Mesenchymal stem cell (in vitro differentiated cells and primary cell): ENCODE data around the gene ROBO1.

Experiments used
- DNase-seq: peaks from one replicate; pipeline ENCODE4 v3.0.0-alpha.2; 2013
- H2AFZ ChIP-seq: one replicate; pipeline ENCODE4 v1.6.1; 2013; ENCODE audit warnings: low read depth, mild to moderate bottlenecking, control low read depth, inconsistent platforms, low read length, moderate library complexity
- H2AK5ac ChIP-seq: 2 replicates; pipeline ENCODE4 v1.6.1; 2013; ENCODE audit warnings: low read length, moderate library complexity, mild to moderate bottlenecking, inconsistent platforms; ENCODE audit not compliant: severe bottlenecking
- H2BK120ac ChIP-seq: one replicate; pipeline ENCODE4 v1.6.1; 2013; ENCODE audit warnings: low read depth, mild to moderate bottlenecking, inconsistent platforms, low read length, moderate library complexity
- H2BK12ac ChIP-seq, 2 experiments: one replicate each; pipeline ENCODE4 v1.6.1; 2013; ENCODE audit warnings: inconsistent platforms in 2 of 2, low read length in 2 of 2, mild to moderate bottlenecking in 2 of 2, moderate library complexity in 2 of 2, control low read depth in 1 of 2
- H2BK15ac ChIP-seq: one replicate; pipeline ENCODE4 v1.6.1; 2013; ENCODE audit warnings: mild to moderate bottlenecking, low read depth, inconsistent platforms; ENCODE audit not compliant: poor library complexity, severe bottlenecking
- H2BK5ac ChIP-seq: 2 replicates; pipeline ENCODE4 v1.6.1; 2013; ENCODE audit warnings: low read depth, mild to moderate bottlenecking, low read length, control low read depth, inconsistent platforms; ENCODE audit not compliant: poor library complexity, severe bottlenecking
- H3K14ac ChIP-seq, 2 experiments: one replicate each; pipeline ENCODE4 v1.6.1; 2013; ENCODE audit warnings: inconsistent platforms in 2 of 2, low read length in 2 of 2, control low read depth in 1 of 2, mild to moderate bottlenecking in 1 of 2, moderate library complexity in 1 of 2
- H3K18ac ChIP-seq, 2 experiments: one replicate each; pipeline ENCODE4 v1.6.1; 2013; ENCODE audit warnings: inconsistent platforms in 2 of 2, low read length in 2 of 2, control low read depth in 1 of 2, low read depth in 1 of 2, mild to moderate bottlenecking in 1 of 2
- H3K23ac ChIP-seq, 2 experiments: one replicate each; pipeline ENCODE4 v1.6.1; 2013; ENCODE audit warnings: inconsistent platforms in 2 of 2, low read length in 2 of 2, mild to moderate bottlenecking in 2 of 2, moderate library complexity in 2 of 2, control low read depth in 1 of 2
- H3K27ac ChIP-seq: 2 replicates; pipeline ENCODE4 v1.5.1; 2013; ENCODE audit warnings: mild to moderate bottlenecking, moderate library complexity, low read length, control low read depth, inconsistent platforms; ENCODE audit not compliant: poor library complexity, severe bottlenecking
- H3K27me3 ChIP-seq, 2 experiments: 2 replicates each; pipeline versions ENCODE4 v1.6.1 to v1.7.0; 2013; ENCODE audit warnings: low read length in 2 of 2, mild to moderate bottlenecking in 2 of 2, moderate library complexity in 2 of 2, control low read depth in 1 of 2, inconsistent platforms in 1 of 2; ENCODE audit not compliant: control insufficient read depth in 1 of 2, insufficient read depth in 1 of 2
- H3K36me3 ChIP-seq, 2 experiments: 2 replicates each; pipeline versions ENCODE4 v1.6.1 to v1.7.0; 2013; ENCODE audit warnings: low read length in 2 of 2, control low read depth in 1 of 2, inconsistent platforms in 1 of 2, low read depth in 1 of 2, mild to moderate bottlenecking in 1 of 2; ENCODE audit not compliant: insufficient read depth in 2 of 2, control insufficient read depth in 1 of 2
- H3K4ac ChIP-seq, 2 experiments: one replicate each; pipeline ENCODE4 v1.6.1; 2013; ENCODE audit warnings: inconsistent platforms in 2 of 2, low read length in 2 of 2, mild to moderate bottlenecking in 2 of 2, moderate library complexity in 2 of 2, control low read depth in 1 of 2, low read depth in 1 of 2
- H3K4me1 ChIP-seq: 2 replicates; pipeline ENCODE4 v1.6.1; 2013; ENCODE audit warnings: low read depth, low read length, control low read depth; ENCODE audit not compliant: control insufficient read depth, insufficient read depth
- H3K4me2 ChIP-seq: 2 replicates; pipeline ENCODE4 v1.6.1; 2013; ENCODE audit warnings: low read length, mild to moderate bottlenecking, inconsistent platforms; ENCODE audit not compliant: poor library complexity, severe bottlenecking
- H3K4me3 ChIP-seq, 2 experiments: 2 replicates each; pipeline versions ENCODE4 v1.5.1 to v1.7.0; 2013; ENCODE audit warnings: low read length in 2 of 2, mild to moderate bottlenecking in 2 of 2, control low read depth in 1 of 2, low read depth in 1 of 2; ENCODE audit not compliant: insufficient read depth in 1 of 2
- H3K79me1 ChIP-seq: replicated peaks from 2 replicates; pipeline ENCODE4 v1.6.1; 2013; ENCODE audit warnings: mild to moderate bottlenecking, control low read depth, low read length, inconsistent platforms; ENCODE audit not compliant: poor library complexity, severe bottlenecking
- H3K9ac ChIP-seq: 2 replicates; pipeline ENCODE4 v1.7.0; 2013; ENCODE audit warnings: mild to moderate bottlenecking, low read length, moderate library complexity
- H3K9me3 ChIP-seq: 2 replicates; pipeline ENCODE4 v1.7.0; 2013; ENCODE audit warnings: mild to moderate bottlenecking, low read length; ENCODE audit not compliant: control insufficient read depth
- H4K8ac ChIP-seq: one replicate; pipeline ENCODE4 v1.6.1; 2013; ENCODE audit warnings: inconsistent platforms, mild to moderate bottlenecking, low read length, moderate library complexity
- H4K91ac ChIP-seq: one replicate; pipeline ENCODE4 v1.6.1; 2013; ENCODE audit warnings: mild to moderate bottlenecking, low read length, inconsistent platforms
- WGBS: methylation state at CpG from one replicate; pipeline ENCODE4 v1.1.7; 2013; ENCODE audit warnings: mixed read lengths; 5-methylcytosine and 5-hydroxymethylcytosine counted together

The ROBO1 gene

GRCh38 chr3:79366414-79366813 lies 401.4 kb downstream of the ROBO1 start:
- no peaks in the 10 kb centered on the region for H3K79me1 ChIP-seq
- WGBS: 78% methylated on average over 5 of the region's 8 CpGs

GRCh38 chr3:79364784-79365183 lies 403.0 kb downstream of the ROBO1 start:
- Histone ChIP-seq H3K36me3 (no peaks in the 10 kb centered on the region), H2BK12ac (no peak overlapping the region), H3K9ac (no peak overlapping the region)

More at GRCh38 chr3:79366414-79366813, 401.4 kb downstream of the ROBO1 start:
- Histone ChIP-seq H3K27ac (no peak overlapping the region), H2AK5ac (no peak overlapping the region), H3K23ac (no peak overlapping the region), H4K8ac (no peak overlapping the region), H3K4me2 (no peak overlapping the region), H3K14ac (no peak overlapping the region), H2BK15ac (no peak overlapping the region), H3K4me1 (no peaks in the 10 kb centered on the region), H2BK120ac (no peak overlapping the region), H2BK12ac (no peak overlapping the region), H3K4ac (no peak overlapping the region), H3K4me3 (no peak overlapping the region), H3K36me3 (no peaks in the 10 kb centered on the region), H3K18ac (no peak overlapping the region), H3K9ac (no peak overlapping the region), H4K91ac (no peak overlapping the region), H3K9me3 (no peaks in the 10 kb centered on the region), H3K27me3 (no peaks in the 10 kb centered on the region), H2BK5ac (no peak overlapping the region), H2AFZ (no peak overlapping the region)
- no peak for DNase-seq

DNA sequence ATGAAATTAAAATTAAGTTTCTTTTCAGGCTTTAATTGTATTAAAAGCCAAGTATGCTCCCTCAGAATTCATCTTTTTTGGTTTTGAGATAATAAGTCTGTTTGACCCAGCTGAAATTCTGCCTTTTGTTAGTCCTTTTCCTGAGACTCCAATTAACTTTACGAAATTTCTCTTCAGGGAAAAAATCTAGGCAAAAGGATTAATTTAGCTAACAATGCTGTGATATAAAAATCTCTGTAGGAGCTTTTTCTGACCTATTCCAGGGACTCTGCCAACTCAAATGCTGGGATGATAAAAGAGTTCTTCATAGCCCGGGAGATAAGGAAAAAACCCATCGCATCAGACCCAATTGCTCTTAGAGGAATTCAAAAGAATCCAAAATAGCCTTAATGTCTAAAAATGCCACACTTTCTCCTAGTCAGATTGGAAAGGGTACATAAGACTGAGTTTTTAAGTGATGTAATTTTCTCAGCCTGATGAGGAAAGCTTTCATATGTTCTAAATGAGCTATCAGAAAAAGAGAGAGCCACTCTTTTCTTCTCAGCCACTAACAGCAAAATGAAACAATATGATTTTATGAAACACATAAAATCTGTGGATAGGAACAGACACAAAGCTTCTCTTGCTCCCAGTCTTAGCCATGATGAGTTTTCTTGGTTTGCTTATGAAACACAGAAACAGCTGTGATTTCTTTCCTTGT lies 405.1 kb downstream of the ROBO1 start:
- H2AFZ ChIP-seq: no peak overlapping the region
- H2BK5ac ChIP-seq: no peak overlapping the region
- no peak overlapping the region for H3K4ac ChIP-seq
- no peak overlapping the region for H2BK15ac ChIP-seq
- peak overlapping the region; percentile 31 for H3K9ac ChIP-seq
- H4K8ac ChIP-seq: no peak overlapping the region
- H2BK12ac ChIP-seq: no peak overlapping the region
- no peak overlapping the region for H3K27ac ChIP-seq
- no peaks in the 10 kb centered on the region for H3K36me3 ChIP-seq
- H3K79me1 ChIP-seq: no peaks in the 10 kb centered on the region
- DNase-seq: no peak
- H4K91ac ChIP-seq: no peak overlapping the region
- no peaks in the 10 kb centered on the region for H3K9me3 ChIP-seq
- no peak overlapping the region for H3K4me3 ChIP-seq
- no peak overlapping the region for H3K18ac ChIP-seq
- no peak overlapping the region for H2BK120ac ChIP-seq
- H3K4me1 ChIP-seq: no peaks in the 10 kb centered on the region
- no peak overlapping the region for H3K23ac ChIP-seq
- H3K4me2 ChIP-seq: no peak overlapping the region
- H3K27me3 ChIP-seq: no peaks in the 10 kb centered on the region
- WGBS: 83% methylated on average over 1 of the region's 3 CpGs
- no peak overlapping the region for H3K14ac ChIP-seq
- H2AK5ac ChIP-seq: no peak overlapping the region

More at GRCh38 chr3:79364784-79365183, 403.0 kb downstream of the ROBO1 start:
- no peaks in the 10 kb centered on the region for H3K79me1 ChIP-seq
- H3K4ac ChIP-seq: no peak overlapping the region
- DNase-seq: no peak
- H3K23ac ChIP-seq: no peak overlapping the region
- H4K91ac ChIP-seq: no peak overlapping the region
- WGBS: 95% methylated on average over 5 of the region's 5 CpGs
- H2AK5ac ChIP-seq: no peak overlapping the region
- H3K18ac ChIP-seq: no peak overlapping the region
- no peak overlapping the region for H3K14ac ChIP-seq
- no peak overlapping the region for H3K4me3 ChIP-seq
- no peak overlapping the region for H2BK120ac ChIP-seq
- H2BK5ac ChIP-seq: no peak overlapping the region
- no peak overlapping the region for H3K27ac ChIP-seq
- no peak overlapping the region for H2AFZ ChIP-seq
- no peaks in the 10 kb centered on the region for H3K4me1 ChIP-seq
- no peak overlapping the region for H3K4me2 ChIP-seq
- H2BK15ac ChIP-seq: no peak overlapping the region
- no peaks in the 10 kb centered on the region for H3K27me3 ChIP-seq
- H3K9me3 ChIP-seq: no peaks in the 10 kb centered on the region
- H4K8ac ChIP-seq: no peak overlapping the region

- no peak overlapping the region for H3K4me3 ChIP-seq
- H2AFZ ChIP-seq: no peak overlapping the region
- H3K4me2 ChIP-seq: no peak overlapping the region
- no peak overlapping the region for H3K23ac ChIP-seq
- 67% methylated on average over 2 of the region's 7 CpGs for WGBS
- no peaks in the 10 kb centered on the region for H3K27me3 ChIP-seq
- H4K91ac ChIP-seq: no peak overlapping the region
- no peaks in the 10 kb centered on the region for H3K79me1 ChIP-seq
- H3K4me1 ChIP-seq: no peaks in the 10 kb centered on the region
- no peak overlapping the region for H3K14ac ChIP-seq
- H2BK12ac ChIP-seq: no peak overlapping the region
- peak; percentile 49 for DNase-seq
- no peak overlapping the region for H3K27ac ChIP-seq
- no peak overlapping the region for H3K18ac ChIP-seq
- H2AK5ac ChIP-seq: no peak overlapping the region
- no peak overlapping the region for H2BK120ac ChIP-seq
- H3K36me3 ChIP-seq: no peaks in the 10 kb centered on the region
- no peak overlapping the region for H4K8ac ChIP-seq
- H3K9ac ChIP-seq: peak overlapping the region; percentile 31
- no peaks in the 10 kb centered on the region for H3K9me3 ChIP-seq
- no peak overlapping the region for H2BK5ac ChIP-seq
- H2BK15ac ChIP-seq: no peak overlapping the region
- no peak overlapping the region for H3K4ac ChIP-seq
These were observed 405.9 kb downstream of the ROBO1 start for GRCh38 chr3:79361748-79362378.
